ENCODE results near the gene RMC1. TPM values are rescaled to one million over a fixed set of nuclear protein-coding genes. Genes with fewer than 3 reads are reported as not detected.

RMC1 gene
- total and polyA plus RNA-seq, 5 donors: 12.2 to 17.6 (median 14.1) TPM

DNA sequence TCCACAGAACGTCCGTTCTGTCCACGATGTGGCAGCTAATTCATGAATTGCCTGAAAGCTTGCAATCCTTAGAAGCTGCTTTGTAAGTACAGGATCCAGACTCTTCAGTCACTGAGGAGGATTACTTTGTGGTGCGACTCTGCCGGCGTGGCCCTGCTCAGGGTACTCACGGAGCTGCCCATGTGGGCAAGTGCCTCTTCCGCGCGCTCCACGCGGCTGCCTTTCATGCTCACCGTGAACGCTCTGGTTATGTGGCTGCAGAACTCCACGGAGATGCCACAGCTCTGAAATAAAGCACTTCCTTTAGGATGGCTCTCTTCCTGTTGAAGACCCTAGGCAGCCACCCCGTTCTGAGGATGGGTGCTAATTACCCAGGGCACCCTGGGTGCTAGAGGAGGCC lies 31.0 kb downstream of the RMC1 start:
- Histone ChIP-seq H3K27ac (ENCODE audit: low read length) (no peak overlapping the region), H3K27me3 (ENCODE audit: control insufficient read depth, insufficient read depth) (no peaks in the 10 kb centered on the region), H3K4me3 (ENCODE audit: low read length) (no peak overlapping the region), H3K9me3 (ENCODE audit: control insufficient read depth, low read length) (no peaks in the 10 kb centered on the region), H3K4me1 (ENCODE audit: control insufficient read depth, insufficient read depth, low read length) (peaks cover 3% of the 10 kb centered on the region)
- DNase-seq: no peak
- ATAC-seq: no peak
- 94% methylated on average over 16 of the region's 16 CpGs for WGBS
- intact Hi-C loops (cut with DNase I): no loop called here

DNA sequence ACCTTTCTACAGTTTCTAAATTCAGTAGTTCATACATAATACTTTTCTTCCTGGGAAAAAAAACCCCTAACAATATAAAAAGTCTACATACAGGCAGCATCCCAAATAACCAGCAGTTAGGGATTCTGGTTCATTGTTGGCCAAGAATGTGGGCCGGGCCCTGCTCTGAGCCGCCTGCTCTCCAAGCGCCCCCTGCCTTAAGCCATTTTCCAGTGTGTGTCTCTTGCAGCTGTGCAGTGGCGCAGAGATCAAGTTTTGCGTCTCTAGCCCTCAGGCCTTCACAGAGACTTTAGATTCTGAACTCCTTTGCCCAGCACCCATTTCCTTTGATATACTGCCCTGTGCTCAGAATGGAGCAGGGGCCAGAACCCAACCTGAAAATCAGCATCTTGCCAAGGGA lies 32.9 kb downstream of the RMC1 start:
- H3K27ac ChIP-seq (ENCODE audit: low read length): no peak overlapping the region
- H3K9me3 ChIP-seq (ENCODE audit: control insufficient read depth, low read length): no peaks in the 10 kb centered on the region
- H3K27me3 ChIP-seq (ENCODE audit: control insufficient read depth, insufficient read depth): no peaks in the 10 kb centered on the region
- DNase-seq: no peak
- H3K4me3 ChIP-seq (ENCODE audit: low read length): no peak overlapping the region
- no peak for ATAC-seq
- intact Hi-C loops (cut with DNase I): no loop called here
- 92% methylated on average over 5 of the region's 5 CpGs for WGBS
- peaks cover 7% of the 10 kb centered on the region for H3K4me1 ChIP-seq (ENCODE audit: control insufficient read depth, insufficient read depth, low read length)

DNA sequence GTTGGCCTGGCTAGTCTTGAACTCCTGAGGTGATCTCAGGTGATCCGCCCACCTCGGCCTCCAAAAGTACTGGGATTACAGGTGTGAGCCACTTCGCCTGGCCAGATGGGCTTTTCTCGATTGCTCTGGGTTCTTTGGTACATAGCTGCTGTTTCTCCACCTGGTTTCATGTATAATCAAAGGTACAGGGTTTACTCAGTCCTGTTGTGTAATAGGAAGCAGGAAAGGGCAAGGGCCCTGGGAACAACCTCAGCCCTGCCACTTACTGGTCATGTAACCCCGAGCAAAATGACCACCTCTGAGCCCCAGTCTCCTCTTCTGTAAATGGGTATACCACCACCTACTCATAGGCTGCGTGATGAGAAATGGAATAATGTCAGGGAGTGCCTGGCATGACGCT lies 34.0 kb downstream of the RMC1 start:
- 97% methylated on average over 7 of the region's 7 CpGs for WGBS
- H3K27ac ChIP-seq (ENCODE audit: low read length): no peak overlapping the region
- H3K4me3 ChIP-seq (ENCODE audit: low read length): no peak overlapping the region
- H3K9me3 ChIP-seq (ENCODE audit: control insufficient read depth, low read length): no peaks in the 10 kb centered on the region
- no peak for DNase-seq
- H3K4me1 ChIP-seq (ENCODE audit: control insufficient read depth, insufficient read depth, low read length): peaks cover 8% of the 10 kb centered on the region
- ATAC-seq: no peak
- no peaks in the 10 kb centered on the region for H3K27me3 ChIP-seq (ENCODE audit: control insufficient read depth, insufficient read depth)
- intact Hi-C loops (cut with DNase I): no loop called here

DNA sequence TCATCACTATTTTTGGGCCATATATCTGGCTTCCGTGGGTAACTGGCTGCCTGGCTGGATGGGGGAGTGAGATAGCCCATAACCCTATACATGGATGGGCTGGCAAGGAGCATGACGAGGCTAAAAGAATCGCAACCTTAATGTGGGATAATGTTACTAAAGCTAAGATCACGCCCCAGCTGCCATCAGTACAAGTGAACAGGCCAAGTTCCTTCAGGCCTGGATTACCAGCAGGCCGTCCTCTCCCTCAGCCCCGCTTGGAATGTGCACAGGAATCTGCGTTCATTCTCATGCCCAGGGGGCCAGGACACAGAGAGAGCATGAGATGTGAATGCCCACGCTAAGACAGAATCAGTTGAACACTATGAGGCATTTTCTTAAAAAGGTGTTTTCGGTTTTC lies 34.7 kb downstream of the RMC1 start:
- 73% methylated on average over 9 of the region's 9 CpGs for WGBS
- no peaks in the 10 kb centered on the region for H3K9me3 ChIP-seq (ENCODE audit: control insufficient read depth, low read length)
- H3K27ac ChIP-seq (ENCODE audit: low read length): no peak overlapping the region
- ATAC-seq (no peak), DNase-seq (no peak)
- no peak overlapping the region for H3K4me3 ChIP-seq (ENCODE audit: low read length)
- intact Hi-C loops (cut with DNase I): no loop called here
- peaks cover 8% of the 10 kb centered on the region for H3K4me1 ChIP-seq (ENCODE audit: control insufficient read depth, insufficient read depth, low read length)
- H3K27me3 ChIP-seq (ENCODE audit: control insufficient read depth, insufficient read depth): no peaks in the 10 kb centered on the region

DNA sequence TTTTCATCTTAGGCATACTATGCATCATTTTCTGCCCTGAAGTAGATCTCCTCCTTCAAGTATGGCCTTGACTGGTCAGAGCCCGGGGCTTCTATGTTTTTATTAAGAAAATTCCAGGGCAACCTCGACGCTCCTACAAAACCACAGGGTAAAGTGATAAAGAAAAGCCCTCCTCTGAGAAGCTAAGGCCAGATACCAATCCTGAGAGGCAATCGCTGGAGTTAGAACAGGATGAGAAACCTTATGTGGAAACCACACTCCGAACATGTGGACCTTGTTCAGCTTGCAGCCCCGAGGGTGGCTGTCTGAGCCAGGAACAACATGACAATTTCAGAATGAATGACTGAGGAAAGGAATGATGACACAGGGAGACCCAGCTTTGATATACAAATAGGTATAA lies 35.6 kb downstream of the RMC1 start:
- Histone ChIP-seq H3K27ac (ENCODE audit: low read length) (no peak overlapping the region), H3K27me3 (ENCODE audit: control insufficient read depth, insufficient read depth) (no peaks in the 10 kb centered on the region), H3K4me1 (ENCODE audit: control insufficient read depth, insufficient read depth, low read length) (peaks cover 8% of the 10 kb centered on the region), H3K9me3 (ENCODE audit: control insufficient read depth, low read length) (no peaks in the 10 kb centered on the region), H3K4me3 (ENCODE audit: low read length) (no peak overlapping the region)
- WGBS: 73% methylated on average over 6 of the region's 6 CpGs
- no peak for DNase-seq
- intact Hi-C loops (cut with DNase I): no loop called here
- no peak for ATAC-seq

DNA sequence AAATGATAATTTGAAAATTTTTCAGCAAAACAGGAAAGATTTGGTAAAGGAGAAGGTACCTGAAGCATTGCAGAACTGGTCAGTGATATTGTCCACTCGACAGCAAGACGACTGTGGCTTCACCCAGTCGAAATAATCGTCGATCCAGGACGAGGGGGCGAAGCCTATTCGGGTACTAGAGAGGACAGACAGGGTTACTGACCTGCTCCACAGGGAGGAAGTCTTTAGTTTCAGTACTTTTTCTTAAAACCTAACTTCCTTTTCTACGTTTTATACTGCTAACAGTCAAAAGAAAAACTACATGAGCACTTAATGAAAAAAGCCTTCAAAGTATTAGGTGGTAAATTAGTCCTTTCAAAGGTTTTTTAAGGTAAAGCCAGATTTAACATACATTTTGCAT lies 36.0 kb downstream of the RMC1 start:
- 86% methylated on average over 9 of the region's 9 CpGs for WGBS
- Histone ChIP-seq H3K9me3 (ENCODE audit: control insufficient read depth, low read length) (no peaks in the 10 kb centered on the region), H3K27me3 (ENCODE audit: control insufficient read depth, insufficient read depth) (no peaks in the 10 kb centered on the region), H3K27ac (ENCODE audit: low read length) (no peak overlapping the region), H3K4me1 (ENCODE audit: control insufficient read depth, insufficient read depth, low read length) (peaks cover 8% of the 10 kb centered on the region), H3K4me3 (ENCODE audit: low read length) (no peak overlapping the region)
- ATAC-seq (no peak), DNase-seq (no peak)
- intact Hi-C loops (cut with DNase I): no loop called here

DNA sequence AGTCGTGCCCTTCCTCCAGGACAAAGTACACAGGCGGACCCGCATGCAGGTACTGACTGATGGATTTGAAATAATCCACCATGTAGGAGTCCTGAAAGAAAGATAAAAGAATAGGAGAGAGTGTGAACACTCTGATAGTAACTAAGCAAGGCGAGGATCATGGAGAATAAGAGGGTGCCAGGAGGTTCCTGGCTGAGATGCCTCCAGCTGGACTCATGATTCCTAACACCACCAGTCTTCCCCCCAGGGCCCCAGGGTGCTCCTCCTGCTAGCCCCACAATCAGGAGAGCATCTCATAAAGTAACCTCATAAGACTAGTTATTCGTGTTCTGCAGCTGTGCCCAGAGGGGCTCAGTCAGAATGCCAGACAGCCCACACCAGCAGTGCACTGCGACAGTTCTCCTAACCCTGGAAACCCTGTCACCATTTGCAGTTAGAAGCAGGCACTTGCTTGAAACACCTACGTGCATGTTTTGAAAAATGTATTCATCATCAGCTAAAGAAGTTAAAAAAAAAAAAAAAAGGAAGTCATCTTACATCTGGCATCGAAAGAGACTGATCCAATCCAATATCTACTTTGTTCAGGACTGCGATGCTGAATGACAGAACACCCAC lies 36.7 kb downstream of the RMC1 start:
- H3K4me1 ChIP-seq (ENCODE audit: control insufficient read depth, insufficient read depth, low read length): peaks cover 7% of the 10 kb centered on the region
- no peaks in the 10 kb centered on the region for H3K9me3 ChIP-seq (ENCODE audit: control insufficient read depth, low read length)
- DNase-seq (no peak), ATAC-seq (no peak)
- 64% methylated on average over 9 of the region's 9 CpGs for WGBS
- no peak overlapping the region for H3K4me3 ChIP-seq (ENCODE audit: low read length)
- no peak overlapping the region for H3K27ac ChIP-seq (ENCODE audit: low read length)
- intact Hi-C loops (cut with DNase I): no loop called here
- H3K27me3 ChIP-seq (ENCODE audit: control insufficient read depth, insufficient read depth): no peaks in the 10 kb centered on the region

DNA sequence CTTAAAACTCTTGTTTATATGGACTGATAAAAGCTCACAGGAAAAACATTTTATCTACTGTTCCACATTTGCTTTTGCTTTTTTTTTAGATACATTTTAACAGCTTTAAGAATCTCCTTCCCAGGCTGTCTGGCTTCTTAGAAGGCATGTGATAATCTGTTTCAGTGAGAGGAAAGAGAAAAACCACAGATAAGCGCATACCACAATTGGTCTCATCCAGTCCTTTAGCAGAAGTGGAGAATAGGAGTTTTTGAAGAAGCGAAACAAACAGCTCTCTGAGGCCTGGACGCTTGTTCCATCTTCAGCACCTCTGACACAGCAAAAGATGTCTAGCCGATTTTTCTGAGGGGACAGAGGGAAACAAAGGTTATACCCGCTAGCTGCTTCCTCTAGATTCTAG lies 37.6 kb downstream of the RMC1 start:
- intact Hi-C loops (cut with DNase I): no loop called here
- Histone ChIP-seq H3K27me3 (ENCODE audit: control insufficient read depth, insufficient read depth) (no peaks in the 10 kb centered on the region), H3K9me3 (ENCODE audit: control insufficient read depth, low read length) (no peaks in the 10 kb centered on the region), H3K27ac (ENCODE audit: low read length) (no peak overlapping the region), H3K4me1 (ENCODE audit: control insufficient read depth, insufficient read depth, low read length) (peaks cover 5% of the 10 kb centered on the region), H3K4me3 (ENCODE audit: low read length) (no peak overlapping the region)
- ATAC-seq (peak in 1 of 2 donors; percentile 26), DNase-seq (no peak)
- 45% methylated on average over 5 of the region's 5 CpGs for WGBS

DNA sequence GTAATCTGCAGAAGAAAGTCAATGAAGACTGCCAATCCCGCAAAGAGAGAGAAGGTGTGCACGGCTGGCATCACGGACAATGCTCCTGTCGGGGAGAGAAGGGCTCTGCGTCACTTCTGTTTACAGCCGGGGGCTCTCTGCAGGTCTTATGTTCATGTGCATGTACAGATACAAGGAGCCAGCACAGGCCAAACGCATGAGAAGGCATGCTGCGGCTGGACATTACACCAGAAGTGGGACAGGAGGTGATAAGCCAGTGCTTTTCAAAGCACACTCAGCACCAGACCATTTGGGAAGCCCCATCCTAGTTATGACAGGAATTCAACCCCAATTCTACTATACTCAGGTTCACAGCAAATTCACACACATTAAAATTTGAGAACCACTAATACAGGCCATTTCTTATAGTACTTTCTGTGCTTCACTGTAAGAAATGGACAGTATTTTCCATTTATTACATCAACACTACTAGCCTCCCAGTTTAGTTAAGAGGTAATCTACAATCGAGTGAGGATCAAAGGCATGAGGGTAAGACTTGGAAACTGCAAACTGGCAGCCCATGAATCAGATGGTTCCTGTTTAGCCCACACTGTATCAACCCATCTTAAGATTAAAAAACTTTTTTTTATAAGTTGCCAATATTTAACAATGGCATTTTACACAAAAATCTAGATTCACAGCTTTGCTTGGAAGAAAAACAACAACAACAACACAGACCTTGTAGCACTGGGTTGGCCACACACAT lies 38.2 kb downstream of the RMC1 start:
- no peak overlapping the region for H3K27ac ChIP-seq (ENCODE audit: low read length)
- H3K4me1 ChIP-seq (ENCODE audit: control insufficient read depth, insufficient read depth, low read length): peaks cover 5% of the 10 kb centered on the region
- H3K9me3 ChIP-seq (ENCODE audit: control insufficient read depth, low read length): no peaks in the 10 kb centered on the region
- intact Hi-C loops (cut with DNase I): no loop called here
- H3K4me3 ChIP-seq (ENCODE audit: low read length): no peak overlapping the region
- DNase-seq (no peak), ATAC-seq (peak in 1 of 2 donors; percentile 23)
- 64% methylated on average over 9 of the region's 9 CpGs for WGBS
- H3K27me3 ChIP-seq (ENCODE audit: control insufficient read depth, insufficient read depth): no peaks in the 10 kb centered on the region

DNA sequence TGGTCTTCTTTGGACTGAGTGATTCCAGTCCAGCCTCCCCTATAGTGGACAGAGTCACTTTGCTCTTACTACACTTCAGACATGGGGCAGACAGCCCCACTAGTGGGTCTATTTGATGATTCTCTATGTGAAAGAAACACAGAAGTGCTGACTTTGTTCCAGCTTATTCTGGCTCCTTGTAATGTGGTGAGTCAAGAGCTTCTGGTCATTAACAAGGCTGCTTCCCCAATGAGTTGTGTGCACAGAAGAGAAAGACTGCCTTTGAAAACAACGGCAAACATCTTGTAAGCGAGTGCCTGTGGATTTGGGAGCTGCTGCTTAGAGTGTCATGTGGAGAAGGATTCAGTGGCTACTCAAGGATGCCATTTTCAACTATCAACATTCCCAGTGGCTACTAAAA lies 39.1 kb downstream of the RMC1 start:
- intact Hi-C loops (cut with DNase I): no loop called here
- Histone ChIP-seq H3K27me3 (ENCODE audit: control insufficient read depth, insufficient read depth) (no peaks in the 10 kb centered on the region), H3K27ac (ENCODE audit: low read length) (peak overlapping the region; percentile 48), H3K4me1 (ENCODE audit: control insufficient read depth, insufficient read depth, low read length) (peaks cover 5% of the 10 kb centered on the region), H3K4me3 (ENCODE audit: low read length) (no peak overlapping the region), H3K9me3 (ENCODE audit: control insufficient read depth, low read length) (no peaks in the 10 kb centered on the region)
- DNase-seq (no peak), ATAC-seq (no peak)
- WGBS: 92% methylated on average over 2 of the region's 2 CpGs

DNA sequence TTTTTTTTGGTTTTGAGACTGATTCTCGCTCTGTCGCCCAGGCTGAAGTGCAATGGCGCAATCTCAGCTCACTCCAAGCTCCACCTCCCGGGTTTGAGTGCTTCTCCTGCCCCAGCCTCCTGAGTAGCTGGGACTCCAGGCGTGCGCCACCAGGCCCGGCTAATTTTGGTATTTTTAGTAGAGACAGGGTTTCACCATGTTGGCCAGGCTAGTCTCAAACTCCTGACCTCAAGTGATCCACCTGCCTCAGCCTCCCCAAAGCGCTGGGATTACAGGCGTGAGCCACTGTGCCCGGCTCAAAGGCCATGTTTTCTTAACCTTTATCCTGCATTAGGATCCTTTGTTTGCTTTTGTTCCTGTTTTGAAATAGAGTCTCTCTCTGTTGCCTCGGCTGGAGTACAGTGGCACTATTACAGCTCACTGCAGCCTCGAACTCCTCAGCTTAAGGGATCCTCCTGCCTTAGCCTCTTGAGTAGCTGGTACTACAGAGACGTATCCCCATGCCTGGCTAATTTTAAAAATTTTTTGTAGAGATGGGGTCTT lies 42.0 kb downstream of the RMC1 start:
- Histone ChIP-seq H3K4me1 (ENCODE audit: control insufficient read depth, insufficient read depth, low read length) (peaks cover 3% of the 10 kb centered on the region), H3K9me3 (ENCODE audit: control insufficient read depth, low read length) (no peaks in the 10 kb centered on the region), H3K27me3 (ENCODE audit: control insufficient read depth, insufficient read depth) (no peaks in the 10 kb centered on the region), H3K27ac (ENCODE audit: low read length) (no peak overlapping the region), H3K4me3 (ENCODE audit: low read length) (no peak overlapping the region)
- ATAC-seq (no peak), DNase-seq (no peak)
- WGBS: 94% methylated on average over 13 of the region's 13 CpGs
- intact Hi-C loops (cut with DNase I): no loop called here
